ENCODE measurements around the gene CTXN3.

DNA sequence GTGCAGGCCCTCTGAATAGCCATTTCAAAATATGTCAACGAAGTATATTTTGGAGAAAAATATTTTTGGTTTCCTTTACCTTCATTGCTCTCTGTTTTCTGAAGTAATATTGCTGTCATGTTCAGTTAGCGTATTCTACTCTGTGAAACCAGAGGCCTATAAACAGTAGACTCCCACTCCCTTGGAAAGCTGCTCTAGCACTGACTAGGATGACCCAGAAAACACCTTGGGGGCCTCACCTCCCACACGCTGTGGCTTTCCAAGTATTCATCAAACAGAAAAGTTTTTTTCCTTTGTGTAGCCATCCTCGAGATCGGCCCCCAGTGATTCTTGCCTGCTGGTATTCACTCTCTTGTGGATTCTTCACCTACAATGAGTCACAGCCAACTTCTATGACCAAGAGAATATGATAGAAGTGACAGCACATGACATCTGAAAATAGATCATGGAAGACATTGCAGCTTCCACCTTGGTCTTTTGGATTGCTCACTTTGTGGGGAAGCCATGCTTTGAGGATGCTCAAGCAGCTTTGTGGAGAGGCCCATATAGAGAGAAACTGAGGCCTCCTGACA lies 28.9 kb upstream of the CTXN3 start:
- TF ChIP-seq CTCF (conservative IDR thresholded peaks at IDR 0.05 in 1 of 2, IDR thresholded peaks at IDR 0.05 in 1 of 2; ENCODE audit: extremely low read depth in 1 of 2, insufficient read depth in 1 of 2, low read depth in 1 of 2, low read length in 2 of 2) (no peak), EZH2 (IDR thresholded peaks at IDR 0.05; ENCODE audit: borderline replicate concordance, low read length) (no peak)

Measured in mammary epithelial cell (primary cell).